ENCODE measurements around the gene GSK3B.

DNA sequence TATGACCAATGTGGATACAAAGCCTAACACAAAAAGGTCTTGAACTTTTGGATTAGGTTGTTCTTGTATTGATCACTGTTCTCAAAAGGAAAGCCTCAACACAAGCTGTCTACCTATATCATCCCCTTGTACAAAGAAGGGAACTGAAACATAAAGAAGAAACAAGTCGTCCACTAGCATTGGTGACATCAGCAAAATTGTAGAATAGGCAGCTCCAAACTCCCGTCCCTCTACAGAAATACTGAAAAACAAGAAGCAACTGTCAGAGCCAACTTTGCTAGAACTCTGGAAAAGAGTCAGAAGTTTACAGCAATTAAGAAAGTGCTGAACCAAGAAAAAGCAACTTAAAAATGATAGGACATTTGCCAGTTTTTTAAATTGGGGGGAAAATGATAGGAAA, 319.8 kb downstream of the GSK3B start:
- TF ChIP-seq, protein P1, sequence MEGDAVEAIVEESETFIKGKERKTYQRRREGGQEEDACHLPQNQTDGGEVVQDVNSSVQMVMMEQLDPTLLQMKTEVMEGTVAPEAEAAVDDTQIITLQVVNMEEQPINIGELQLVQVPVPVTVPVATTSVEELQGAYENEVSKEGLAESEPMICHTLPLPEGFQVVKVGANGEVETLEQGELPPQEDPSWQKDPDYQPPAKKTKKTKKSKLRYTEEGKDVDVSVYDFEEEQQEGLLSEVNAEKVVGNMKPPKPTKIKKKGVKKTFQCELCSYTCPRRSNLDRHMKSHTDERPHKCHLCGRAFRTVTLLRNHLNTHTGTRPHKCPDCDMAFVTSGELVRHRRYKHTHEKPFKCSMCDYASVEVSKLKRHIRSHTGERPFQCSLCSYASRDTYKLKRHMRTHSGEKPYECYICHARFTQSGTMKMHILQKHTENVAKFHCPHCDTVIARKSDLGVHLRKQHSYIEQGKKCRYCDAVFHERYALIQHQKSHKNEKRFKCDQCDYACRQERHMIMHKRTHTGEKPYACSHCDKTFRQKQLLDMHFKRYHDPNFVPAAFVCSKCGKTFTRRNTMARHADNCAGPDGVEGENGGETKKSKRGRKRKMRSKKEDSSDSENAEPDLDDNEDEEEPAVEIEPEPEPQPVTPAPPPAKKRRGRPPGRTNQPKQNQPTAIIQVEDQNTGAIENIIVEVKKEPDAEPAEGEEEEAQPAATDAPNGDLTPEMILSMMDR (conservative IDR thresholded peaks at IDR 0.05 in 1 of 2, IDR thresholded peaks at IDR 0.05 in 1 of 2; ENCODE audit: low read depth in 1 of 2, low read length in 2 of 2), result no peak
- no peak for TF ChIP-seq EZH2 (IDR thresholded peaks at IDR 0.05; ENCODE audit: low read length, missing control alignments)

Data from fibroblast of lung (primary cell).